OCI-LY7 (cell line): ENCODE data around the gene NCAPD3. TPM values are rescaled to one million over a fixed set of nuclear protein-coding genes. Genes with fewer than 3 reads are reported as not detected.

Source experiments
- BruUV-seq: library from RNA; stranded (reverse); fragments of 400-500 nt; replicated peaks from 2 replicates; lab custom pipeline; 2021; lab: Mats Ljungman, UMichigan
- CTCF ChIA-PET: fragments of 300-600 bp; sonication (Branson Sonifier 250); formaldehyde crosslinking; loops from one replicate; lab custom pipeline; 2022; ENCODE audit warnings: antibody characterized with exemption; ENCODE audit not compliant: unreplicated experiment; lab: Charles Lee
- POLR2A ChIA-PET: fragments of 300-600 bp; sonication (Branson Sonifier 250); formaldehyde crosslinking; loops from one replicate; lab custom pipeline; 2022; ENCODE audit warnings: antibody characterized with exemption; lab: Charles Lee
- DNase-seq: peaks from one replicate; pipeline ENCODE4 v3.0.0-alpha.2; 2015; ENCODE audit warnings: low spot score
- H2AFZ ChIP-seq: fragments of 200-600 bp; sonication (generic), shearing (Covaris generic); 2 replicates; pipeline ENCODE4 v1.6.1; 2014; ENCODE audit warnings: mild to moderate bottlenecking, antibody characterized with exemption, low read length, moderate library complexity
- H3K27ac ChIP-seq: fragments of 200-600 bp; sonication (generic); 2 replicates; pipeline ENCODE4 v1.5.1; 2014; ENCODE audit warnings: mixed run types, low read depth, mild to moderate bottlenecking, moderate library complexity, low read length, inconsistent platforms; ENCODE audit not compliant: poor library complexity, severe bottlenecking
- H3K36me3 ChIP-seq: fragments of 200-600 bp; sonication (generic); 2 replicates; pipeline ENCODE4 v1.6.1; 2014; ENCODE audit warnings: mild to moderate bottlenecking, antibody characterized with exemption, low read length, moderate library complexity, mixed read lengths; ENCODE audit not compliant: insufficient read depth
- H3K4me1 ChIP-seq: fragments of 200-600 bp; sonication (generic); 2 replicates; pipeline ENCODE4 v1.5.1; 2014; ENCODE audit warnings: mild to moderate bottlenecking, low read length; ENCODE audit not compliant: insufficient read depth, poor library complexity, severe bottlenecking
- H3K4me2 ChIP-seq: fragments of 200-600 bp; sonication (generic); 2 replicates; pipeline ENCODE4 v1.6.1; 2014; ENCODE audit warnings: mild to moderate bottlenecking, low read length
- H3K4me3 ChIP-seq: fragments of 200-600 bp; sonication (generic); 2 replicates; pipeline ENCODE4 v1.5.1; 2014; ENCODE audit warnings: mild to moderate bottlenecking, low read depth, low read length; ENCODE audit not compliant: poor library complexity, severe bottlenecking
- H3K79me2 ChIP-seq: fragments of 200-600 bp; sonication (generic); 2 replicates; pipeline ENCODE4 v1.6.1; 2016; ENCODE audit warnings: low read depth, mild to moderate bottlenecking, low read length, moderate library complexity, mixed read lengths; ENCODE audit not compliant: insufficient read depth
- H3K9me2 ChIP-seq: fragments of 200-600 bp; sonication (generic); 2 replicates; pipeline ENCODE4 v1.6.1; 2016; ENCODE audit warnings: mild to moderate bottlenecking, low read length, mixed read lengths; ENCODE audit not compliant: insufficient read depth
- H3K9me3 ChIP-seq: fragments of 200-600 bp; sonication (generic); 2 replicates; pipeline ENCODE4 v1.6.1; 2014; ENCODE audit warnings: mild to moderate bottlenecking, mixed run types, low read length, mixed read lengths
- H4K20me1 ChIP-seq: fragments of 200-600 bp; sonication (generic); 2 replicates; pipeline ENCODE4 v1.6.1; 2014; ENCODE audit warnings: mild to moderate bottlenecking, antibody characterized with exemption, low read length, moderate library complexity, mixed read lengths; ENCODE audit not compliant: insufficient read depth
- EZH2phosphoT487 ChIP-seq: fragments of 200-600 bp; sonication (generic); IDR thresholded peaks from 2 replicates; pipeline ENCODE4 v1.6.1; 2018; ENCODE audit warnings: low read depth, borderline replicate concordance, mild to moderate bottlenecking, mixed run types, antibody characterized with exemption, low read length, moderate library complexity, mixed read lengths
- intact Hi-C: fragments of 100-400 bp; cut with micrococcal nuclease; formaldehyde crosslinking; loops from one replicate; pipeline ENCODE4 v1.10.0; 2022; ENCODE audit not compliant: unreplicated experiment
- total RNA-seq, 2 experiments: library from RNA; depleted of rRNA in 1 of 2; stranded (reverse); fragments of >200 nt in 1 of 2; shearing (Covaris generic) in 1 of 2; gene quantifications; 2 replicates each; pipeline ENCODE4 v1.2.3, GENCODE V29; 2014 to 2022
- TF ChIP-seq, protein P1 (sequence below): fragments of 200-600 bp; sonication (generic); conservative IDR thresholded peaks from 2 replicates; pipeline ENCODE4 v1.5.1; 2014; ENCODE audit warnings: mild to moderate bottlenecking, antibody characterized with exemption, low read length, moderate library complexity, mixed read lengths

The NCAPD3 gene
- total RNA-seq, 2 experiments from 2014 or later, result 89.1 to 112 TPM

DNA sequence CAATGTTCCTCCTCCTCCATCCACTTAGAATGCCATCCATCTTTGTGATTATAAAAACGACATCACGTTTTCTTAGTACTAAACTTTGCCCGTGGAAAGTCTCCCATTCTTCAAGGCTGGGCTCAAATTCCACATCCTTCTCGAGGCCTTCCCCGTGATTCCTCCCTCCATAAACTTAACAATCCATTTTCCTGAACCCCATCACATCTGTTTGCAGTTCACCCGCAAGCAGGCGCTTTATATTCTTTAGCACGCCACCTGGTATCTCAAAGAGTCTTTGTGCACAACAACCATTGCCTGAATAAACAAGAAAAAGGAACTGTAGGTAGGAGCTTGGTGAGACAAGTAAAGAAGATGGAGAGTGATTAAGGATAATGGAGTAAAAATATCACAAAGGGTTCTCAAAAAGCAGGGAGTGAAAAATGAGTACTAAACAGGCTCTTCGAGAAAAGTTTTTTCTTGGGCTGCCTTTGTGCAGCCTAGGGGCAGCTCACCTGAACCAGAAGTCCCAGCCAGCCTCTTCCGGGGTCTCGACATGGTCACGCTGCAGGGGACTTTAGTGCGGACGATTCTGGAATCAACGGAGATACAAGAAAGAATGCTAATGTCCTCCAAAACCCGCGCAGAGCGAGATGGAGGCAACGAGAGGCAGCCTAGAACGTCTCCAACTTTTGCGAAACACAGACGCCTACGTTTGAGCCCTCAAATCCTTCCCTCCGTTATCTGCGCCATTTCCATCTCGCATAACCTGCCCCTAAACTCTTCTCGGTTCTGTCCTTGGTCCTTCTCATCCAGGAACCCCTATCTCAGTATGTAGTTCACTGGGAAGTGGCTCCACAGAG lies 28.8 kb upstream of the NCAPD3 start:
- BruUV-seq, result TSS peak; percentile 77
- H3K9me3 ChIP-seq, result no peaks in the 10 kb centered on the region
- POLR2A ChIA-PET, result interaction anchor here (0.9 to 2.7 kb wide), 4 partner anchors 23 to 45 kb away, joined by 3 to 9 read pairs (median 4); partner anchors contain the start of gene VPS26B
- H4K20me1 ChIP-seq, result no peaks in the 10 kb centered on the region
- H3K4me2 ChIP-seq, result peak overlapping the region; percentile 83
- H3K36me3 ChIP-seq, result peaks cover 37% of the 10 kb centered on the region
- no peaks in the 10 kb centered on the region for H3K9me2 ChIP-seq
- H3K79me2 ChIP-seq, result peaks cover 12% of the 10 kb centered on the region; the same call in 1 of the 2 replicates
- peak; percentile 47 for DNase-seq
- no peak for TF ChIP-seq EZH2phosphoT487
- TF ChIP-seq, protein P1, sequence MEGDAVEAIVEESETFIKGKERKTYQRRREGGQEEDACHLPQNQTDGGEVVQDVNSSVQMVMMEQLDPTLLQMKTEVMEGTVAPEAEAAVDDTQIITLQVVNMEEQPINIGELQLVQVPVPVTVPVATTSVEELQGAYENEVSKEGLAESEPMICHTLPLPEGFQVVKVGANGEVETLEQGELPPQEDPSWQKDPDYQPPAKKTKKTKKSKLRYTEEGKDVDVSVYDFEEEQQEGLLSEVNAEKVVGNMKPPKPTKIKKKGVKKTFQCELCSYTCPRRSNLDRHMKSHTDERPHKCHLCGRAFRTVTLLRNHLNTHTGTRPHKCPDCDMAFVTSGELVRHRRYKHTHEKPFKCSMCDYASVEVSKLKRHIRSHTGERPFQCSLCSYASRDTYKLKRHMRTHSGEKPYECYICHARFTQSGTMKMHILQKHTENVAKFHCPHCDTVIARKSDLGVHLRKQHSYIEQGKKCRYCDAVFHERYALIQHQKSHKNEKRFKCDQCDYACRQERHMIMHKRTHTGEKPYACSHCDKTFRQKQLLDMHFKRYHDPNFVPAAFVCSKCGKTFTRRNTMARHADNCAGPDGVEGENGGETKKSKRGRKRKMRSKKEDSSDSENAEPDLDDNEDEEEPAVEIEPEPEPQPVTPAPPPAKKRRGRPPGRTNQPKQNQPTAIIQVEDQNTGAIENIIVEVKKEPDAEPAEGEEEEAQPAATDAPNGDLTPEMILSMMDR, result no peak
- peak overlapping the region; percentile 82 for H3K4me3 ChIP-seq
- peak overlapping the region; percentile 25 for H3K27ac ChIP-seq
- CTCF ChIA-PET, result no interaction called here
- peaks cover 17% of the 10 kb centered on the region for H3K4me1 ChIP-seq
- peak overlapping the region; percentile 87 for H2AFZ ChIP-seq
- intact Hi-C loops, result loop anchor here (1.0 kb wide), 2 partner anchors 24 to 28 kb away; partner anchors contain the start of gene VPS26B

- H3K4me3 ChIP-seq, result no peak overlapping the region
- no peak overlapping the region for H2AFZ ChIP-seq
- no peaks in the 10 kb centered on the region for H4K20me1 ChIP-seq
- H3K27ac ChIP-seq, result no peak overlapping the region
- no peaks in the 10 kb centered on the region for H3K9me2 ChIP-seq
- peaks cover 48% of the 10 kb centered on the region for H3K36me3 ChIP-seq
- H3K9me3 ChIP-seq, result no peaks in the 10 kb centered on the region
- ChIA-PET POLR2A (interaction anchor here (1.2 to 2.7 kb wide), 2 partner anchors 21 to 30 kb away, joined by 4 to 9 read pairs; no protein-coding TSS in a partner anchor), CTCF (interaction anchor here (0.9 kb wide), 1 partner anchor 11 kb away, joined by 3 read pairs; no protein-coding TSS in a partner anchor)
- TF ChIP-seq, protein P1, result no peak
- no peak for TF ChIP-seq EZH2phosphoT487
- BruUV-seq, result no TSS peak
- intact Hi-C loops, result no loop called here
- peaks cover 17% of the 10 kb centered on the region for H3K4me1 ChIP-seq
- no peak overlapping the region for H3K4me2 ChIP-seq
- peaks cover 12% of the 10 kb centered on the region; the same call in 1 of the 2 replicates for H3K79me2 ChIP-seq
- no peak for DNase-seq
Measured at GRCh38 chr11:134250675-134251074, 26.9 kb upstream of the NCAPD3 start.
